GM12801 (cell line): ENCODE measurements around the gene CAB39L.

Source experiments
- TF ChIP-seq, protein P1 (sequence below): IDR thresholded peaks from one replicate; pipeline ENCODE4 v1.5.1; 2011; ENCODE audit warnings: control low read depth; ENCODE audit not compliant: insufficient read length; ENCODE audit errors: extremely low read depth

The CAB39L gene

DNA sequence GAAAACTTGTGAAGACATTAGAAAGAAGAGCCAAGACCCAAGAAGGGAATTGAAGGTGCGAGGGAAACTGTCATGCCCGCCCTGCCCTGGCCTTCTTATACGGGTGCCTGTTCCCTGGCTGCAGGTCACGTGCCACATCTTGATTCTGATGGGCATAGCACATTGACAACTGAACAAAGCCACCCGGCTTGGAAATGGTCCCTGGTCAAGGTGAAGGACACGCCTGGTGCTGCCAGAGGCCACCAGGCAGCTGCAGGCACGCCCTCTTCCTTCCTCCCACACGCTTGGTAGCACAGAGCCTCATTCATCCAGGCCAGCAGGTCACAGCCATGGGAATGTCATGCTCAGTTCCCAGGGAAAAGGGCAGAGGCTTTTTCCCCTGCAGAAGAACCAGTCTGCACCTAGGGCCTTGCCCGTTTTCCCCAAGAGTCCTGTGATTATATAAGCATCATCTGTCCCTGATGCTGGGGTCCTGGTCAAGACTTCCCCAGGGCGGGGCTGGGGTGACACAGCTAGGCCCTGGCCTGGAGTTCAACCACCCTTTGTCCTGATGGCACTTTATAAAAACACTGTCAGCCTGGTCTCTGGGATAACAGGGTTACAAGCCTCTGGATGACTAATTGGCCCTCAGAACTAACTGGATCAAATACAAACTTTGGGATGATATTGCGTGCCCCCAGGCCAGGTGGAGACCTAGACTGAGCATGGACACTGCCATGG is 140.2 kb downstream of the CAB39L start:
- TF ChIP-seq, protein P1, sequence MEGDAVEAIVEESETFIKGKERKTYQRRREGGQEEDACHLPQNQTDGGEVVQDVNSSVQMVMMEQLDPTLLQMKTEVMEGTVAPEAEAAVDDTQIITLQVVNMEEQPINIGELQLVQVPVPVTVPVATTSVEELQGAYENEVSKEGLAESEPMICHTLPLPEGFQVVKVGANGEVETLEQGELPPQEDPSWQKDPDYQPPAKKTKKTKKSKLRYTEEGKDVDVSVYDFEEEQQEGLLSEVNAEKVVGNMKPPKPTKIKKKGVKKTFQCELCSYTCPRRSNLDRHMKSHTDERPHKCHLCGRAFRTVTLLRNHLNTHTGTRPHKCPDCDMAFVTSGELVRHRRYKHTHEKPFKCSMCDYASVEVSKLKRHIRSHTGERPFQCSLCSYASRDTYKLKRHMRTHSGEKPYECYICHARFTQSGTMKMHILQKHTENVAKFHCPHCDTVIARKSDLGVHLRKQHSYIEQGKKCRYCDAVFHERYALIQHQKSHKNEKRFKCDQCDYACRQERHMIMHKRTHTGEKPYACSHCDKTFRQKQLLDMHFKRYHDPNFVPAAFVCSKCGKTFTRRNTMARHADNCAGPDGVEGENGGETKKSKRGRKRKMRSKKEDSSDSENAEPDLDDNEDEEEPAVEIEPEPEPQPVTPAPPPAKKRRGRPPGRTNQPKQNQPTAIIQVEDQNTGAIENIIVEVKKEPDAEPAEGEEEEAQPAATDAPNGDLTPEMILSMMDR = no peak

DNA sequence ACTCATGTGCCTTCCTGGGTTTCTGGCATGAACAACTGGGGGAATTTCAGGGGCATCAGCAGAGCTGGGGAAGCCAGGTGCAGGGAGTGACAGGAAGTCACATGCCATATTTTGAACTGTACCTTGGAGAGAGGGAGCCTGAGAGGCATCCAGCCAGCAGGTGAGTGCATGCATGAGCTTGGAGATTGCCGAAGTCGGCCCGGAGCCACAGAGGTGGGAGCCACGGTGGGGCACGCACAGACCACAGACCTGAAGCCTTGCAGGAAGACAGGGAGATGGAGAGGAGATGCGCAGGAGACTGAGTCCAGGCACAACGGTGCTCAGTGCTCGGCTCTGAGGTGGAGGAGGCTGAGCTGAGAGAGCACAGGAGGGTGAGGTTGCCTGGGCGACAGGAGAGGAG is 141.0 kb downstream of the CAB39L start:
- TF ChIP-seq, protein P1 = no peak

DNA sequence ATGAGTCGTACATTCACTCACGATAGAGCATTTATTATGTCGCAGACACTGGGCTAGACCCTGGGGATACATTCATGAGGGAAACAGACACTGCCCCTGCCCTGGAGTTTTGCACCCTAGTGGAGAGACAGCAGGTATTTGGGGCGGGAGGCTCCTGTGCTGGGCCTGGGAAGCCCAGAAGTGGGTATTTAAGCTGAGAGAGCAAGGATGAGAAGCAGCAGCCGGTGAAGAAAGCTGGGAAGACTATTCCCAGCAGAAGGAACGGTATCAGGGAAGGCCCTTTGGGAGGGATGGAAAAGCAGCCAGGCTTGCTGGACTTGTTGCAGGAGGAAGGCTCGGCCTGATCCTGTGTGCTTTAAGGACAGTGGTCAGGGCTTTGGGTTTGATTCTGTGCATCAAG is 141.6 kb downstream of the CAB39L start:
- TF ChIP-seq, protein P1 = no peak

- TF ChIP-seq, protein P1 = peak; percentile 9
These were observed 142.9 kb downstream of the CAB39L start for GRCh38 chr13:49300739-49301589.

DNA sequence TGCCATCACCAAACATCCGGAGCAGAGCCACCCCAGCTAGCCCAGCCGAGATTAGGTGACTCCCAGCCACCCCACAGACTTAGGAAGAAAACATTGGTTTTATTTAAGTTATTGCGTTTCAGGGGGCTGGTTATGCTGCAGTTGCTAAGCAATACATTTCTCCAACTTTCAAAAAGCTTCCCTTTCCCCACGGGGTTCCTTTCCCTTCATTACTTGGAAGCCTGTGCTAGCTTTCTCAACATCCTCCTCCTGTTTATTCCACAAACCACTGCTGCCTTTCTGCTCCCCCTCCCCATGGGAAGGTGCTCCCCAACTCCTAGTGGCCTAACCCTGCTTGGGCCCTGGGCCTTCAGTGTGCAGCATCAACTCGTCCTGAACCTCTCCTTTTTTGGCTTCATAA is 143.6 kb downstream of the CAB39L start:
- TF ChIP-seq, protein P1 = no peak

DNA sequence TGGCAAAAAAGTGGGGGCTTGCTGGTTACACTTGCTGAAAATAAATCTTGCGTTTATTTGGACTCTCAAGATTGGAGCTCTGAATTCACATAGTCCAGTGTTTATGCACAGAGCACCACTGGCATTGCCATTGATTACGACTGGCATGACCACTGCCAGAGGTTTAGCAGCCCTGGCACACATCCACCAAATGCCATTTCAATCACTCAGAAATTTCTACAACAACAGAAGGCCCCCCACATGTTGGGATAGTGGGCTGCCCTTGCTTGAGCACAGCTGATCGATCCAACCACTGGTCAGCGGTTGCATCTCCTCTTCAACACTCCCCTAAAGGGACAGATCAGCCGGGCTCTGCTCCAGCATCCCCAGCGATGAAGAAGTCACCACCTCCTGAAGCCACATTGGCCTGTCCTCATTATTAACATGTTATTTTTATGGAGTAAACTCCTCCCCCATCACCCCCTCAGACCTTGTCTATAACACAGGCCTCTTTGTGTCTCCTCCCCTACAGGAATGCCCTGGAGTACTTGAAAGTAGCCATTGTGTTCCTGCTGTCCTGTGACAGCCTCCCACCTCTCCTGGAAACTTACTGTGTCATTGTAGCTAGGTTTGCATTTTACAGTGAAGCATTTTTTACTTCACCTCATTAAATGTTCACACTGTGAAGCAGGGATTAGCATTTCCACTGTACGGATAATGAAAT is 144.8 kb downstream of the CAB39L start:
- TF ChIP-seq, protein P1 = no peak

GRCh38 chr13:49298416-49298815 is 145.4 kb downstream of the CAB39L start:
- TF ChIP-seq, protein P1 = no peak
